Measurements from ENCODE around the gene CISH.

GRCh38 chr3:50639055-50639494 lies 27.5 kb upstream of the CISH start:
- TF ChIP-seq CTCF (IDR thresholded peaks at IDR 0.05) = no peak
- no peak for TF ChIP-seq EP300 (IDR thresholded peaks at IDR 0.05)

All from ovary (tissue), 3 donors.